Mesendoderm (in vitro differentiated cells): ENCODE data around the gene CAMKMT.

ENCODE experiments used
- DNase-seq: peaks from one replicate; pipeline ENCODE4 v3.0.0; 2013
- H2AK5ac ChIP-seq: 2 replicates; pipeline ENCODE4 v1.6.1; 2013; ENCODE audit warnings: low read length, inconsistent platforms
- H2BK120ac ChIP-seq: 2 replicates; pipeline ENCODE4 v1.6.1; 2013; ENCODE audit warnings: low read depth, mild to moderate bottlenecking, low read length, moderate library complexity, mixed read lengths
- H2BK15ac ChIP-seq: replicated peaks from 2 replicates; pipeline ENCODE4 v1.6.1; 2013; ENCODE audit warnings: low read depth, mild to moderate bottlenecking, moderate library complexity
- H2BK5ac ChIP-seq: 2 replicates; pipeline ENCODE4 v1.6.1; 2013; ENCODE audit warnings: low read length, inconsistent platforms
- H3K18ac ChIP-seq: 2 replicates; pipeline ENCODE4 v1.6.1; 2013; ENCODE audit warnings: mild to moderate bottlenecking, low read length, mixed read lengths
- H3K23ac ChIP-seq: one replicate; pipeline ENCODE4 v1.6.1; 2013; ENCODE audit warnings: low read length
- H3K27ac ChIP-seq: 2 replicates; pipeline ENCODE4 v1.5.1; 2013; ENCODE audit warnings: low read depth, mild to moderate bottlenecking, inconsistent platforms, low read length, moderate library complexity
- H3K27me3 ChIP-seq: 2 replicates; pipeline ENCODE4 v1.6.1; 2013; ENCODE audit warnings: low read length, control low read depth, mild to moderate bottlenecking, inconsistent platforms; ENCODE audit not compliant: insufficient read depth, poor library complexity
- H3K36me3 ChIP-seq: 2 replicates; pipeline ENCODE4 v1.6.1; 2013; ENCODE audit warnings: low read length, inconsistent platforms; ENCODE audit not compliant: control insufficient read depth, insufficient read depth
- H3K4ac ChIP-seq: one replicate; pipeline ENCODE4 v1.6.1; 2013; ENCODE audit warnings: low read depth, mild to moderate bottlenecking, low read length, moderate library complexity
- H3K4me1 ChIP-seq: 2 replicates; pipeline ENCODE4 v1.6.1; 2013; ENCODE audit warnings: low read depth, low read length, inconsistent platforms; ENCODE audit not compliant: control insufficient read depth
- H3K4me2 ChIP-seq: 2 replicates; pipeline ENCODE4 v1.6.1; 2013; ENCODE audit warnings: low read length
- H3K4me3 ChIP-seq: 2 replicates; pipeline ENCODE4 v1.5.1; 2013; ENCODE audit warnings: mild to moderate bottlenecking, low read length
- H3K56ac ChIP-seq: one replicate; pipeline ENCODE4 v1.6.1; 2013; ENCODE audit warnings: low read length
- H3K79me1 ChIP-seq: 2 replicates; pipeline ENCODE4 v1.6.1; 2013; ENCODE audit warnings: low read length, inconsistent platforms
- H3K79me2 ChIP-seq: 2 replicates; pipeline ENCODE4 v1.6.1; 2013; ENCODE audit warnings: mild to moderate bottlenecking, low read length; ENCODE audit not compliant: control insufficient read depth, insufficient read depth
- H3K9ac ChIP-seq: 2 replicates; pipeline ENCODE4 v1.6.1; 2013; ENCODE audit warnings: low read length, inconsistent platforms
- H4K5ac ChIP-seq: one replicate; pipeline ENCODE4 v1.6.1; 2013; ENCODE audit warnings: low read length
- H4K8ac ChIP-seq: one replicate; pipeline ENCODE4 v1.6.1; 2013; ENCODE audit warnings: low read depth, mild to moderate bottlenecking, control low read depth, low read length, moderate library complexity
- WGBS: extraction: QIAGEN DNeasy Blood & Tissue Kit; methylation state at CpG from one replicate; pipeline ENCODE4 v1.1.7; 2013; ENCODE audit warnings: low lambda C conversion rate, missing lambda C conversion rate; ENCODE audit not compliant: insufficient coverage; ENCODE audit errors: extremely low coverage; 5-methylcytosine and 5-hydroxymethylcytosine counted together

CAMKMT gene

GRCh38 chr2:44510246-44510645, 148.5 kb downstream of the CAMKMT start:
- Histone ChIP-seq H3K79me2 (no peaks in the 10 kb centered on the region), H3K4ac (no peak overlapping the region), H3K56ac (no peak overlapping the region), H3K23ac (no peak overlapping the region), H3K79me1 (no peaks in the 10 kb centered on the region), H3K4me3 (no peak overlapping the region), H2AK5ac (no peak overlapping the region), H3K27ac (no peak overlapping the region), H2BK120ac (no peak overlapping the region), H3K36me3 (no peaks in the 10 kb centered on the region), H3K4me1 (peaks cover 2% of the 10 kb centered on the region), H4K8ac (no peak overlapping the region), H2BK5ac (no peak overlapping the region), H4K5ac (no peak overlapping the region), H2BK15ac (no peak overlapping the region), H3K4me2 (no peak overlapping the region), H3K9ac (no peak overlapping the region), H3K27me3 (no peaks in the 10 kb centered on the region), H3K18ac (no peak overlapping the region)
- DNase-seq = no peak
- WGBS = no CpG with 5 or more reads among the region's 2 CpGs

DNA sequence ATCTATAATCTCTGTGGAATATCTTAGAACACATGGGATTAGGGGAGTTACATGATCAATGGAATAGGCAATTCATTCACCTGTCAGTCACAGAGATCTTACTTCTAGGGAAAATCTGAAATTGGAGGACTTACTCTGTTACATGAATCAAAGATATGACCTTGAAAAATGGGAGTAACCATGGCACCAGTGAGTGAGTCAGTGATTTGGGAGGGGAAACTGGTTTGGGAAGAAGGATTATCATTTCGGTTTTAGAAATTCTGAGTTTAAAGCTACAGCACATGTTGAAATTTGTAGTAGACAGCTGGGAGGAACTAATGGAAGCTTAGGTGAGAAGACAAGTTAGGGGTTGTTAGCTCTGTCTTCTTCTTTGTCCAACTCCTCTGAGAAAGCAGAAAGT, 153.7 kb downstream of the CAMKMT start:
- H2AK5ac ChIP-seq = no peak overlapping the region
- no peak overlapping the region for H3K18ac ChIP-seq
- no peak overlapping the region for H3K56ac ChIP-seq
- H3K4me3 ChIP-seq = no peak overlapping the region
- H3K4me2 ChIP-seq = no peak overlapping the region
- H3K79me2 ChIP-seq = no peaks in the 10 kb centered on the region
- H2BK120ac ChIP-seq = no peak overlapping the region
- no CpG with 5 or more reads among the region's 1 CpG for WGBS
- no peak overlapping the region for H3K27ac ChIP-seq
- H3K4me1 ChIP-seq = no peaks in the 10 kb centered on the region
- no peak for DNase-seq
- H3K4ac ChIP-seq = no peak overlapping the region
- H2BK5ac ChIP-seq = no peak overlapping the region
- no peak overlapping the region for H3K23ac ChIP-seq
- H3K36me3 ChIP-seq = no peaks in the 10 kb centered on the region
- no peaks in the 10 kb centered on the region for H3K79me1 ChIP-seq
- H2BK15ac ChIP-seq = no peak overlapping the region
- no peak overlapping the region for H4K8ac ChIP-seq
- H3K27me3 ChIP-seq = no peaks in the 10 kb centered on the region
- H4K5ac ChIP-seq = no peak overlapping the region
- no peak overlapping the region for H3K9ac ChIP-seq

DNA sequence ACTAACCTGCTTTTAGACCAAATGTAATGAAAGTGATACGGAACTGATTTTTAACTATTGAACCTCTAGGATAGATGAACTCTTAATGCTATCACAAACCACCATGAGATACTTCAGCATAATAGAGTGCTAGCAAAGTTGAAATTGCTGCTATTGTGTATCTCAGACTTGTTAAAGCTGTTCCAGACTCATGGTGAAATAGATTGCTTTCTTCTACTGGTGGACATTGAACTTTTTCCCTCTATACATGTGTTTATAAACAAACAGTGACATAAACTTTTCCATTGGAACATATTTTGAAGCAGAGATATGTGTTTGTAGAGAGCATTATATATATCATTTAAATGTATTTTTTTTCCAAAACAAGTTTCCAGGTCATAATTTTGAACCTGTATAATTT, 157.3 kb downstream of the CAMKMT start:
- no peaks in the 10 kb centered on the region for H3K79me2 ChIP-seq
- WGBS = no CpG with 5 or more reads among the region's 1 CpG
- no peak overlapping the region for H2AK5ac ChIP-seq
- no peak overlapping the region for H2BK120ac ChIP-seq
- H3K4ac ChIP-seq = no peak overlapping the region
- no peak overlapping the region for H3K56ac ChIP-seq
- no peak overlapping the region for H2BK5ac ChIP-seq
- H3K27ac ChIP-seq = no peak overlapping the region
- no peak overlapping the region for H2BK15ac ChIP-seq
- no peak for DNase-seq
- H3K36me3 ChIP-seq = no peaks in the 10 kb centered on the region
- H3K23ac ChIP-seq = no peak overlapping the region
- no peak overlapping the region for H4K5ac ChIP-seq
- H3K79me1 ChIP-seq = no peaks in the 10 kb centered on the region
- no peak overlapping the region for H4K8ac ChIP-seq
- H3K4me1 ChIP-seq = no peaks in the 10 kb centered on the region
- H3K9ac ChIP-seq = no peak overlapping the region
- H3K27me3 ChIP-seq = no peaks in the 10 kb centered on the region
- no peak overlapping the region for H3K18ac ChIP-seq
- no peak overlapping the region for H3K4me3 ChIP-seq
- no peak overlapping the region for H3K4me2 ChIP-seq

- H3K9ac ChIP-seq = no peak overlapping the region
- no peak overlapping the region for H3K18ac ChIP-seq
- no peaks in the 10 kb centered on the region for H3K36me3 ChIP-seq
- H2AK5ac ChIP-seq = no peak overlapping the region
- H3K23ac ChIP-seq = no peak overlapping the region
- H4K5ac ChIP-seq = no peak overlapping the region
- no peaks in the 10 kb centered on the region for H3K27me3 ChIP-seq
- no peak overlapping the region for H3K56ac ChIP-seq
- H2BK5ac ChIP-seq = no peak overlapping the region
- no peak for DNase-seq
- H2BK15ac ChIP-seq = no peak overlapping the region
- no peak overlapping the region for H4K8ac ChIP-seq
- no peak overlapping the region for H2BK120ac ChIP-seq
- no peaks in the 10 kb centered on the region for H3K79me1 ChIP-seq
- no peaks in the 10 kb centered on the region for H3K79me2 ChIP-seq
- no peak overlapping the region for H3K4me3 ChIP-seq
- H3K27ac ChIP-seq = no peak overlapping the region
- no peak overlapping the region for H3K4me2 ChIP-seq
- no peak overlapping the region for H3K4ac ChIP-seq
- no peaks in the 10 kb centered on the region for H3K4me1 ChIP-seq
Measured at GRCh38 chr2:44522846-44523245, 161.1 kb downstream of the CAMKMT start.

DNA sequence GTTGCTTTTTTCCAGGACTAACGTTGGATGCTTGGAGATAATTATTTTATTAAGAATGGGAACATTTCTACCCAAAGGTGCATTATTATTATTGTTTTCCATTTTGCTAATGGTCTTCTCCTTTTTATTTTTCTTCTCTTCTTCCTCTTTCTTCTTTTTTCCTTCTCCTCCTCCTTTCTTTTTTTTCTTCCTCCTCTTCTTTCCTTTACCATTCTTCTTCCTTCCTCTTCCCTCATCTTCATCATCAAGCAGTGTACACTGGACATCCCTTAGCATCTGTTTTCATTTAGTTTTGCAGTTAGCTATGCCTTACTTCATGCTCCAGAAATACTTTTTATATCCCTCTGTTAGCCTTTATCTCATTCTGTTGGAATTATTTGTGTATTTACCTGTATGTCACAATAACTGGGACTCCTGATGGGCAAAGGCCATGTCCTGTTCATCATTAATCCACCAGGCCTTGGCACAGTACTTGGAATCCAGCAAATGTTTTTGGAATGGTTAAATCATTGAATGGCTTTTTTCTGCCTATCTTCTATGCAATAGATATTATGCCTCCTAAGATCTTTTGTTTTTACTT, 162.7 kb downstream of the CAMKMT start:
- Histone ChIP-seq H3K56ac (no peak overlapping the region), H3K4me3 (no peak overlapping the region), H3K79me1 (no peaks in the 10 kb centered on the region), H2BK15ac (no peak overlapping the region), H3K18ac (no peak overlapping the region), H4K8ac (no peak overlapping the region), H2AK5ac (no peak overlapping the region), H3K27me3 (no peaks in the 10 kb centered on the region), H4K5ac (no peak overlapping the region), H2BK120ac (no peak overlapping the region), H3K9ac (no peak overlapping the region), H3K4me1 (no peaks in the 10 kb centered on the region), H2BK5ac (no peak overlapping the region), H3K27ac (no peak overlapping the region), H3K79me2 (no peaks in the 10 kb centered on the region), H3K4me2 (no peak overlapping the region), H3K4ac (no peak overlapping the region), H3K23ac (no peak overlapping the region), H3K36me3 (no peaks in the 10 kb centered on the region)
- no peak for DNase-seq
- WGBS = no CpG with 5 or more reads among the region's 1 CpG

DNA sequence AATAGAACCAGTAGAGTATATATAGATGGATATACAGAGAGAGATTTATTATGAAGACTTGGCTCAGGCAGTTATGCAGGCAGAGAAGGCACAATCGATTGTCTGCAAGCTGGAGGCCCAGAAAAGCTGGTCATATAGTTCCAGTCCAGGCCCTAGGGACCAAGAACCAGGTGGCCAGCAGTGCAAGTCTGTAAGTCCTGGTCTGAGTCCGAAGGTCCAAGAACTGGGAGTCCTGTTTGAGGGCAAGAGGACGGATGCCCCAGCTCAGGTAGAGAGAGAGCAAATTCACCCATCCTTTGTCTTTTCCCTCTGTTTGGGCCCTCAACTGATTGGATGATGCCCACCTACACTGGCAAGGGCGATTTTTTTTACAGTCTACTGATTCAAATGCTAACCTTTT, 164.6 kb downstream of the CAMKMT start:
- no peak overlapping the region for H4K8ac ChIP-seq
- no peak overlapping the region for H3K27ac ChIP-seq
- H3K36me3 ChIP-seq = no peaks in the 10 kb centered on the region
- no peak overlapping the region for H3K4me2 ChIP-seq
- no peak overlapping the region for H3K18ac ChIP-seq
- H3K4ac ChIP-seq = no peak overlapping the region
- no peak overlapping the region for H3K56ac ChIP-seq
- H3K79me1 ChIP-seq = no peaks in the 10 kb centered on the region
- no peak overlapping the region for H3K9ac ChIP-seq
- H2BK15ac ChIP-seq = no peak overlapping the region
- no peak overlapping the region for H2AK5ac ChIP-seq
- H2BK120ac ChIP-seq = no peak overlapping the region
- H2BK5ac ChIP-seq = no peak overlapping the region
- no peaks in the 10 kb centered on the region for H3K4me1 ChIP-seq
- no peak overlapping the region for H3K23ac ChIP-seq
- no CpG with 5 or more reads among the region's 4 CpGs for WGBS
- H3K4me3 ChIP-seq = no peak overlapping the region
- no peak for DNase-seq
- no peak overlapping the region for H4K5ac ChIP-seq
- H3K79me2 ChIP-seq = no peaks in the 10 kb centered on the region
- no peaks in the 10 kb centered on the region for H3K27me3 ChIP-seq
